Activated naive CD4-positive, alpha-beta T cell treated with anti-CD3 and anti-CD28 coated beads for 36 hours (primary cell): Measurements from ENCODE around the gene MROH2B. TPM values are rescaled to one million over a fixed set of nuclear protein-coding genes. Genes with fewer than 3 reads are reported as not detected.

Experiments used
- CTCF ChIA-PET: fragments of 350-600 bp; sonication (Branson Sonifier 250); formaldehyde crosslinking; loops from one replicate; lab custom pipeline; 2021; ENCODE audit warnings: antibody characterized with exemption; lab: Charles Lee
- DNase-seq: peaks from one replicate; pipeline ENCODE4 v3.0.0-alpha.2; 2020
- H3K27ac Mint-ChIP-seq: one replicate; pipeline ENCODE4 v1.8.0; 2021; ENCODE audit warnings: mild to moderate bottlenecking, mixed read lengths
- H3K27me3 Mint-ChIP-seq: one replicate; pipeline ENCODE4 v1.8.0; 2021; ENCODE audit warnings: low read depth, mixed read lengths
- H3K36me3 Mint-ChIP-seq: one replicate; pipeline ENCODE4 v1.8.0; 2021; ENCODE audit warnings: low read depth, mixed read lengths
- H3K4me1 Mint-ChIP-seq: one replicate; pipeline ENCODE4 v1.8.0; 2021; ENCODE audit warnings: low read depth, mixed read lengths
- H3K4me3 Mint-ChIP-seq: one replicate; pipeline ENCODE4 v1.8.0; 2021; ENCODE audit warnings: mild to moderate bottlenecking, moderate library complexity, mixed read lengths
- H3K9me3 Mint-ChIP-seq: one replicate; pipeline ENCODE4 v1.8.0; 2021; ENCODE audit warnings: mixed read lengths
- intact Hi-C: fragments of 100-400 bp; cut with micrococcal nuclease; formaldehyde crosslinking; loops from one replicate; pipeline ENCODE4 v1.15.1; 2023
- total RNA-seq, 2 experiments: library from RNA; stranded (reverse); gene quantifications; one replicate each; pipeline ENCODE4 v1.2.3, GENCODE V29; 2021

The MROH2B gene
- not detected for total RNA-seq

GRCh38 chr5:41071242-41071641 is at the start of gene MROH2B:
MROH2B (minus strand) TSS chr5:41071342; CDS start chr5:41070852, 490 bp downstream.
- Mint-ChIP-seq H3K36me3 (no peaks in the 10 kb centered on the region), H3K4me1 (no peaks in the 10 kb centered on the region), H3K27ac (no peak within 1 kb of the TSS), H3K27me3 (no peaks in the 10 kb centered on the region), H3K4me3 (no peak within 1 kb of the TSS), H3K9me3 (no peaks in the 10 kb centered on the region)
- intact Hi-C loops = no loop called here
- CTCF ChIA-PET = no interaction called here
- DNase-seq = no peak

GRCh38 chr5:41120600-41120999 is 49.5 kb upstream of the MROH2B start:
- no peak for DNase-seq
- Mint-ChIP-seq H3K27ac (no peak overlapping the region), H3K9me3 (no peaks in the 10 kb centered on the region), H3K4me3 (no peak overlapping the region), H3K4me1 (no peaks in the 10 kb centered on the region), H3K36me3 (no peaks in the 10 kb centered on the region), H3K27me3 (no peaks in the 10 kb centered on the region)
- CTCF ChIA-PET = no interaction called here
- intact Hi-C loops = no loop called here

DNA sequence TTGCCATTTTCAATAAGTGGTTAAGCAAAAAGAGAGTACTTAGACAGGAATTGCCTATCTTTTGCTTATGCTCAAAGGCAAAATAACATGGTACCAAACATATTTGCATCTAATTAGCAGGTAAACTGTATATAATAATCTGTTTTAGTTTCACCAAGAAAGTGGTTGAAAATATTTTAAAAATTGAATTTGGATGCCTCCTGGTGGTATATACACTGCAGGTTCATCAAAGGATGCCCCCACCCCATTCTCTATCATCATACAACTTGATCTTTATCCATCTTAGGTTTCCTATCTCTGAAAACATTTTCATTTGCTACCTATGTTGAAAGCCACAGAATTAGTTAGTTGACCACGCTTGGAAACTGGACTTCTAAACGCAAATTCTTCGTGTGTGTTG is 47.0 kb upstream of the MROH2B start:
- Mint-ChIP-seq H3K27ac (no peak overlapping the region), H3K27me3 (no peaks in the 10 kb centered on the region), H3K4me3 (no peak overlapping the region), H3K36me3 (no peaks in the 10 kb centered on the region), H3K9me3 (no peaks in the 10 kb centered on the region), H3K4me1 (no peaks in the 10 kb centered on the region)
- intact Hi-C loops = no loop called here
- no peak for DNase-seq
- CTCF ChIA-PET = no interaction called here

DNA sequence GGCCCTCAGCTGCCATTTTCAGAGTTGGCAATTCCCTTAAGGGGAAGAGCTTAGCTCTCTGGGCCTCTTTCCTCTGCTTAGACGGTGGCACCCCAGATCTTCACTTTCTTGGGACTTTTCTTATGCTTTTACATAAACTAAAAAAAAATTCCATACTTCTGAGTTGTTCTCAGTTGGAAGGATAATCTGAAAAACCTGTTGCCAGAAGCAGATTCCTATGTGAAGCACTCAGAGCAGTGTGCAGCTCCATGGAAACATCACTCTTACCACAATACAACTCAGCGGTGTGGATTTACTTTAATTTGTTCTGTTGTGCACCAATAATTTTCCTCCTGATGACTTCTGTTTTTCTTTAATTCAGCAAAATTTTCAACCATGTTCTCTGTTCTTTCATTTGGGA is 44.1 kb upstream of the MROH2B start:
- CTCF ChIA-PET = interaction anchor here (0.7 kb wide), 1 partner anchor 211 kb away, joined by 3 read pairs; no protein-coding TSS in a partner anchor
- no peak for DNase-seq
- H3K36me3 Mint-ChIP-seq = no peaks in the 10 kb centered on the region
- intact Hi-C loops = no loop called here
- no peak overlapping the region for H3K4me3 Mint-ChIP-seq
- H3K27me3 Mint-ChIP-seq = no peaks in the 10 kb centered on the region
- H3K27ac Mint-ChIP-seq = no peak overlapping the region
- no peaks in the 10 kb centered on the region for H3K9me3 Mint-ChIP-seq
- no peaks in the 10 kb centered on the region for H3K4me1 Mint-ChIP-seq

DNA sequence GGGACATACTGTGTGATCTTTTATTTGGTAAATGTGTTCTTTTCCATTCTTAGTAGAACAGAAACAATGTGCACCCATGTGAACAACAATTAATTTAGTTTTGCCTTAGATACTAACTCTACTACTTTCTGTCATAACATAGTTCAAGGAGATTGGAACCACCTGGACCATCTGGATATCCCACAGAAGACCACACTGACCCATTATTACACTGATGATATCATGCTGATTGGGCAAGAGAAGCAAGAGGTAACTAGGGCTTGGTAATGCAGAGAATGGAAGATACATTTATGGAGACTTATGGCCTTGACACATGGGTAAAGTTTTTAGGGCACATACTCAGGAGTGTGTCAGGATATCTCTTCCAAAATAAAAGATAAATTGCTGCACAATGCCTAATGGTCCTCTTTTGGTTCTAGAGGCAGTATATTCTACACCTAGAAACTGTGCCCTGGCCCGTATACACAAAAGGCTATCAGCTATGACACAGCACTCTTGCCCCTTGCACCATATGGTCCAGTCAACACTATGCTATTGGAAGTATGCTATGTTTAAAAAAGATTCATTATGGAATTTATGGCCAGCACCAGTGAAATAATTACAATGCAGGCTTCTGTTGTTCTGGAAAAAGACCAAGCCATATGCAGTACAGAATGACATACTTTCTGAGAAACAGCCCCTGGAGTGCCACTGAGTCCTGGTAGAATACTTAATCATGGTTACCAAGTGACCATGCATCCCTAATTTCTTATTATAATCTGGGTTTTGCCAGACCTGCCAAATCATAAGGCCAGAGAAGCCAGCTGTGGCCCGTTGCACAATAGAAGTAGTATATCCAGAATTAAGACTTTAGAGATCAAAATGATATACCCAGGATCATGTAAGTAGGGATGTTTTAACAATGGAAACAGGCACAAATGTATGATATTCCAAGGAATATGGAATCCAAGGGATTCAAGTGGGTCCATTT is 41.6 kb upstream of the MROH2B start:
- no peak overlapping the region for H3K4me3 Mint-ChIP-seq
- H3K4me1 Mint-ChIP-seq = no peaks in the 10 kb centered on the region
- no peaks in the 10 kb centered on the region for H3K27me3 Mint-ChIP-seq
- CTCF ChIA-PET = no interaction called here
- intact Hi-C loops = no loop called here
- H3K27ac Mint-ChIP-seq = no peak overlapping the region
- H3K9me3 Mint-ChIP-seq = peaks cover 2% of the 10 kb centered on the region
- H3K36me3 Mint-ChIP-seq = no peaks in the 10 kb centered on the region
- DNase-seq = no peak

DNA sequence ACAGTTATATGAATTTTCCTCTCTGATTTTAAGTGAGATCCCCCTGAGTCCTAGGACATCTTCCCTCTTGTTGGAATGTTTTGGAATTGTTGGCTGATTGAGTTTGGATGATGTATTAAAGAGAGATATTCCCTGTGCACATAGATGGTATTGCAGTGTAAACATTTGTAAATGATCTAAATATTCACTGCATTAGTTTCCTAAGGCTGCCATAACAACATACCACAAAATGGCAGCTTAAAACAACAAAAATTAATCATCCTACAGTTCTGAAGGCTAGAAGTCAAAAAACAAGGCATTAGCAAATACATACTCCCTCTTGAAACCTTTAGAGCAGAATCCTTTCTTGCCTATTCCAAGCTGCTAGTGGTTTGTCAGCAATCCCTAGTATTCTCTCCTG is 38.0 kb upstream of the MROH2B start:
- H3K27me3 Mint-ChIP-seq = no peaks in the 10 kb centered on the region
- intact Hi-C loops = no loop called here
- no peak overlapping the region for H3K4me3 Mint-ChIP-seq
- CTCF ChIA-PET = no interaction called here
- peaks cover 2% of the 10 kb centered on the region for H3K9me3 Mint-ChIP-seq
- H3K27ac Mint-ChIP-seq = no peak overlapping the region
- no peak for DNase-seq
- H3K36me3 Mint-ChIP-seq = no peaks in the 10 kb centered on the region
- no peaks in the 10 kb centered on the region for H3K4me1 Mint-ChIP-seq

- Mint-ChIP-seq H3K36me3 (no peaks in the 10 kb centered on the region), H3K27me3 (no peaks in the 10 kb centered on the region), H3K27ac (no peak overlapping the region), H3K4me1 (no peaks in the 10 kb centered on the region), H3K9me3 (no peaks in the 10 kb centered on the region), H3K4me3 (no peak overlapping the region)
- no peak for DNase-seq
- intact Hi-C loops = no loop called here
- CTCF ChIA-PET = no interaction called here
Observed at GRCh38 chr5:41102341-41102740, 31.2 kb upstream of the MROH2B start.

DNA sequence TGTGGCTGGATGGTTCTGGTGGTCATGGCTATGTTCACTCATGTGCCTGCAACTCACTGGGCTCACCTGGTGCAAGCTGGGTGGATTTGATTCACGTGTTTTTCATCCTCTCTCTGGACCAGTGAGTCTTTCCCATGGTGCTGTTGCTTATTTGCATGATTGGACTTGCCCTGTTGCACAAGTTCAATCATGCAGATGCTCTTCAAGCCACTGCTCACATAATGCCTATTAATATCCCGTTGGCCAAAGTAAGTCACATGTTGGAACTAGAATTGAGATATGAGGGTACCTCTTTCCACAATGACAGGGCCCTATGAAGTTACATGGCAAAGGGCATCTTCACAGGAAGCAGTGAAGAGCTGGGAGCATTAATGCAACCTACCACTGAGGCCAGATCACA is 26.5 kb upstream of the MROH2B start:
- Mint-ChIP-seq H3K9me3 (no peaks in the 10 kb centered on the region), H3K4me1 (no peaks in the 10 kb centered on the region), H3K4me3 (no peak overlapping the region), H3K27ac (no peak overlapping the region), H3K36me3 (no peaks in the 10 kb centered on the region), H3K27me3 (no peaks in the 10 kb centered on the region)
- no peak for DNase-seq
- CTCF ChIA-PET = no interaction called here
- intact Hi-C loops = no loop called here

- H3K4me1 Mint-ChIP-seq = no peaks in the 10 kb centered on the region
- no peaks in the 10 kb centered on the region for H3K9me3 Mint-ChIP-seq
- no peaks in the 10 kb centered on the region for H3K36me3 Mint-ChIP-seq
- DNase-seq = no peak
- intact Hi-C loops = no loop called here
- no peaks in the 10 kb centered on the region for H3K27me3 Mint-ChIP-seq
- H3K27ac Mint-ChIP-seq = no peak overlapping the region
- no peak overlapping the region for H3K4me3 Mint-ChIP-seq
- CTCF ChIA-PET = no interaction called here
Observed at GRCh38 chr5:41095324-41096101, 24.4 kb upstream of the MROH2B start.

GRCh38 chr5:41094871-41095270 is 23.7 kb upstream of the MROH2B start:
- CTCF ChIA-PET = no interaction called here
- no peaks in the 10 kb centered on the region for H3K27me3 Mint-ChIP-seq
- H3K9me3 Mint-ChIP-seq = no peaks in the 10 kb centered on the region
- no peak overlapping the region for H3K4me3 Mint-ChIP-seq
- H3K4me1 Mint-ChIP-seq = no peaks in the 10 kb centered on the region
- intact Hi-C loops = no loop called here
- no peaks in the 10 kb centered on the region for H3K36me3 Mint-ChIP-seq
- no peak for DNase-seq
- no peak overlapping the region for H3K27ac Mint-ChIP-seq

DNA sequence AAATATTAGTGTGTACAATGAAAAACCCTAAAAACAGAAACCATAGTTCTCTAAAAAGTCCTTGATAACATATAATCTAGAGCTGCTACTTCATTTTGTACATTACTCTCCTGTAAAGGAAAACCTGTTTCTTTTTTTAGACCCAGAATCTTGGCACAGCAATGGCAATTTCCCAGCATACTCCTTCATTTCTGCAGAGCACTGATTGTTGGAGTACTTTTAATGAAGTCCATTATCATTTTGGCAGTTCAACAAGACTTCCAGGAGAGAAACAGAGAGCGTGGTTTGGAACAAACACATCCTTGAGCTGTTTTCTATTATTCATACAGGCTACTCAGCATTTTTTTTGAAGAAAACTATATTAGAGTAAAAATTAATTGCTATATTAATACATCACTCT is 22.7 kb upstream of the MROH2B start:
- intact Hi-C loops = no loop called here
- no peaks in the 10 kb centered on the region for H3K4me1 Mint-ChIP-seq
- no peak overlapping the region for H3K4me3 Mint-ChIP-seq
- H3K27ac Mint-ChIP-seq = no peak overlapping the region
- H3K36me3 Mint-ChIP-seq = no peaks in the 10 kb centered on the region
- no peak for DNase-seq
- no peaks in the 10 kb centered on the region for H3K27me3 Mint-ChIP-seq
- no peaks in the 10 kb centered on the region for H3K9me3 Mint-ChIP-seq
- CTCF ChIA-PET = no interaction called here

DNA sequence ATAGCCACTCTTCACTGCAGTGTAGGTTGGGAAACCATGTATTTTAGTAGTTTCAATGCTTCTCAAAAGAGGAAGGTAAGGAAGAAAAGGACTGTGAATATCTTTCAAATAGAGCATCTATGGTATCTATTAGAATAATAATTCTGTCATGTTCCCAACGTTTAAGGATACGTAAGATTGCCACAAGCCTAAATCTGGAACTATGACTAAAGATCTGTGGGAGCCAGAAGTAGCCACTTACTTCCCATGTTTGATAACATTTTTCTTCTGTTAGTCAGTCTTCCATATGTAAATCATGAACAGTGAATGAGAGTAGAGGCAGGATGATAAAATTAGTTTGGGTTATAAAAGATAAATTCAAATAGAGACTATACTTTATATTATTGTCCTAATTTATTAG is 16.3 kb upstream of the MROH2B start:
- Mint-ChIP-seq H3K9me3 (no peaks in the 10 kb centered on the region), H3K27me3 (no peaks in the 10 kb centered on the region), H3K4me1 (no peaks in the 10 kb centered on the region), H3K36me3 (no peaks in the 10 kb centered on the region), H3K4me3 (no peak overlapping the region), H3K27ac (no peak overlapping the region)
- CTCF ChIA-PET = no interaction called here
- DNase-seq = no peak
- intact Hi-C loops = no loop called here
